ENCODE measurements around the gene NSUN2.
A peak's percentile ranks its signal among the peaks of the same experiment; 100 is the strongest.
"Not testable (repeated sequence)": the region's sequence is repeated elsewhere in the genome, so short reads cannot be mapped to it uniquely, and the experiment has no call there.

Gene NSUN2

DNA sequence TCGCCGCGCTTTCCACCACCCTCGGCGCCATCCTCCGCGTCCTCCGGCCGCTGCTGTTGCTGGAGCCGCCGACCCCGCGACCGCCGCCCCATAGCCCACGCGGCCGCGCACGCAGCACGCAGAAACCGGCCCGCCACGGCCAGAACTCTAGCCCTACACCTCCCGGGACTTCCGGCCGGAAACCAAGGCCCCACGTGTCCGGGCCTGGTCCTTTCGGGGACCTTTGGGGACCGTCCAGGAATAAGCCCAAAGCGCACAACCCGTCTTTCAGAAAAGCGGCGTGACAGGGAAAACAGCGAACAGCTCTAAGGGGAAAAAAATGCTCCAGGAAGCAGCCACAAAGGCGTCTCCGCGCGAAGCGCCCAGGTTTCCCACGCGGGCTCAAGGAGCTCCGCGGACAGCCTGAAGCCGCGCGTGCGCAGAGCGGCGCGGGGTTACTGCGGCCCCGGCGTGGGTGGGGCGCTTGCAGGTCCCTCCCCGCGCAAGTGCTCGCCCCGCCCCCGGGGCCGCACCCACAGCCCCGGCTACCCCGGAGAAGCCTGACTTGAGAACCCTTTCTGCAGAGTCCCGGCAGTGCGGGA lies at the start of gene NSUN2, which contains the start of gene SRD5A1:
NSUN2 (minus strand) TSS at position 157 of the 581 bp plus-strand sequence; CDS start at position 92, 65 bp downstream.
SRD5A1 (plus strand) TSS at position 553 of the 581 bp plus-strand sequence. CDS start 137 bp downstream, outside the sequence.
- TF ChIP-seq POLR2A (IDR thresholded peaks at IDR 0.05; ENCODE audit: low read depth, low read length): peak; percentile 78
- FAIRE-seq: no peak
- peak; percentile 96 for DNase-seq (ENCODE audit: insufficient read length, low spot score)

DNA sequence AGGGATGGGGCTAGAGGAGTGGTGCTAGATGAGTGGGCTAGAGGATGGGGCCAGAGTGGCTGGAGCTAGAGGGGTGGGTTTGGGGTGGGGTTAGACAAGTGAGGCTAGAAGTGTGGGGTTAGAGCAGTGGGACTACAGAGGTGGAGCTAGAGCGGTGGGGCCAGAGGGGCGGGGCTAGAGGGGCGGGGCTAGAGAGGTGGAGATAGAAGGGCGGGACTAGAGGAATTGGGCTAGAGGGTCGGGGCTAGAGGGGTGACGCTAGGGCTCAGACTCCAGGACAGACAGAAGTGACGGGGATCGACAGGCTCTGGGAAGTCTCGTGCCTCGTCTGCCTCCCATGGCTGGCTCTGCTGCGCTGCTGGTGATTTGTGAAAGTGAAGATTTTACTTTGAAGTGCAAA lies 49.4 kb upstream of the NSUN2 start:
- no peak for TF ChIP-seq POLR2A (IDR thresholded peaks at IDR 0.05; ENCODE audit: low read depth, low read length)
- no peak for FAIRE-seq

DNA sequence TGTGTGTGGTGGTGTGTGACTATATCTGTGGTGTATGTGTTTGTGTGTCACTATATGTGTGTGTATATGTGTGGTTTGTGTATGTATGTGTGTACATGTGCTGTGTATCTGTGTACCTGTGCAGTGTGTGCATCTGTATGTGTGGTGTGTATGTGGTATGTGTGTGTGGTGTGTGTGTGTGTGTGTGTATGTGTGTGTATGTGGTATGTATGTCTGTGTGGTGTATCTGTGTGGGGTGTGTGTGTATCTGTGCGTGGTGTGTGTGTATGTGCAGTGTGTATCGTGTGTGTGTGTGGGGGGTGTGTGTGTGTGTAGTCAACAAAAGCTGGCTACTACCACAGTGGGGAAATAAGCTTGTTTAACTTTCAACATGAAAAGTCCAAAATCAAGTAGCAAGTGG lies 48.8 kb upstream of the NSUN2 start:
- DNase-seq (ENCODE audit: insufficient read length, low spot score) (no peak), FAIRE-seq (no peak)
- no peak for TF ChIP-seq POLR2A (IDR thresholded peaks at IDR 0.05; ENCODE audit: low read depth, low read length)

More for the DNA sequence above, 49.4 kb upstream of the NSUN2 start:
- DNase-seq (ENCODE audit: insufficient read length, low spot score): no peak

DNA sequence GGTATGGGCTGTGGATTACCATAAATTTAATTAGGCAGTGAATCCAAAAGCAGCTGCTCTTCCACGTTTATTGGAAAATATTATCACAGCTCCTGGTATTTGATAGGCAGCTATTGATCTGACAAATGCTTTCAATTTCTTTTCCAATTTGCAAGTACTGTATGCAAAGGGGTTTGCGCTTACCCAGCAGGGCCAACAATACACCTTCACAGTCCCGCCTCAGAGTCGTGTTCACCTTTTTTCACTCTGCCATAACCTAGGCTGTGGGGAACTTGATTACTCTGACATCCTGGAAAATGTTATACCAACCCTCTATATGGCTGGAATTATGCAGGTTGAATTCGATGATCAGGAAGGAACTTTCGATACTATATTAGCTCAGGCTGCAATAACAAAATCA lies 48.1 kb upstream of the NSUN2 start:
- no peak for FAIRE-seq
- no peak for TF ChIP-seq POLR2A (IDR thresholded peaks at IDR 0.05; ENCODE audit: low read depth, low read length)
- DNase-seq (ENCODE audit: insufficient read length, low spot score): no peak

DNA sequence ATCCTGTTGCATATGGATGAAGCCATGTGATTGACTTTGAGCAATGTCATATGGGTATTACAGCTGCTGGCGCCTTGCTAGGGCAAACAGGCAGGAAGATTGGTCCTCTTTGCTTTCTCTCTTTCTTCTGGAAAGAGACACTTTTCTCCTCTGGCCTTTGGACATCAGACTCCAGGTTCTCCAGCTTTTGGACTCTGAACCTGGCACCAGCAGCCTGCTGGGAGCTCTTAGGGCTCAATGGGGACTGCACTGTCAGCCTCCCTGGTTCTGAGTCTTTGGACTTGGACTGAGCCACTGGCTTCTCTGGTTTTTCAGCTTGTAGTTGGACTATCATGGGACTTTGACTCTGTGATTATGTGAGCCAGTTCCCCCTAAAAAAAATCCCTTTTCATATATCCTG lies 45.5 kb upstream of the NSUN2 start:
- TF ChIP-seq POLR2A (IDR thresholded peaks at IDR 0.05; ENCODE audit: low read depth, low read length): no peak
- DNase-seq (ENCODE audit: insufficient read length, low spot score) (no peak), FAIRE-seq (no peak)

DNA sequence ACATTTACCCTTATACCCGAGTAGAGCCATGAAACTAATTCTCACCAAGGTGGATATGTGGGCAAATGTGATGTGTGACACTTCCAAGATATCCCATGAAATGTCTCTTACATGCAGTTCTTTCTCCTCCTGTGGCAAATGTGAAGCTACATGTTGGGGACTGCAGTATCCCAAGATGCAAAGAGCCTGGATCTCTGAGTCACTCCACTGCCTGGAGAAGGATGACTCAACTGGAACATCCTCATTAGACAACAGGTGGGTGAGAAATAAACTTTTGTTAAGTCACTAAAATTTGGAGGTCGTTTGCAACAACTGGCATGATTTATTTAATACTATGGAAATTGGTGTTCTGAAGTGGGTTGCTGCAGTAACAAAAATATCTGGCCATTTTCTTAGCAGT lies 43.9 kb upstream of the NSUN2 start:
- no peak for FAIRE-seq
- DNase-seq (ENCODE audit: insufficient read length, low spot score): peak; percentile 26
- no peak for TF ChIP-seq POLR2A (IDR thresholded peaks at IDR 0.05; ENCODE audit: low read depth, low read length)

DNA sequence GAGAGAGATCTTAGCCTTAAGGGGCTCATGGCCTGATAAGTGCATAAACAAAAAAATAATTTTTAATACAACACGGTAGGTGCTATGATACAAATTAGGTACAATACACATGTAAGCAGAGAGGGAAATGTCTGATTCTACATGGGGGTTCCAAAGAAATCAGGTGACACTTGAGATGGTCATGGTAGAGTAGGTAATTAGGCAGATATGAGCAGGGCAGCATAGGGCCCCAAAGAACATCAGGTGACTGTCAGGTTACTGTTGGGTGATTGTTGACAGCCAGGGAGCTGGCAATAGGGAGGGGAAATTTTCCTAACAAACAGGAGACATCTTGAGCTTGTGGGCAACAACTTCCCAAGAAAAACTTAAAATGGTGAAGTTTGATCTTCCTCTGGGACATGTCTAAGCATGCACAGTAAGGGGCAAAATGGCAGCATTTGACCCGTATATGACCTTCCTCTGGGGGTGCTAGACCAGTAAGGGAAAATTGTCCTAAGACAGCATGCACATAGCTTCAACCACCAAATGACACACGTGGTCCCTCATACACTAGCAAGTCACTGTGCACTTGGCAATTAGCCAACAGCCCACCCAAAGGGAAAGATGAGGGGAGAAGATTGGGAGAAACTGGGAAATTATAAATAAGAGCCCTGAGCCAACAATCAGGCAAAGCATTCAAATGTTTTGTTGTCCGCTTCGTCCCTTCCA lies 43.1 kb upstream of the NSUN2 start:
- DNase-seq (ENCODE audit: insufficient read length, low spot score) (no peak), FAIRE-seq (no peak)
- TF ChIP-seq POLR2A (IDR thresholded peaks at IDR 0.05; ENCODE audit: low read depth, low read length): no peak

DNA sequence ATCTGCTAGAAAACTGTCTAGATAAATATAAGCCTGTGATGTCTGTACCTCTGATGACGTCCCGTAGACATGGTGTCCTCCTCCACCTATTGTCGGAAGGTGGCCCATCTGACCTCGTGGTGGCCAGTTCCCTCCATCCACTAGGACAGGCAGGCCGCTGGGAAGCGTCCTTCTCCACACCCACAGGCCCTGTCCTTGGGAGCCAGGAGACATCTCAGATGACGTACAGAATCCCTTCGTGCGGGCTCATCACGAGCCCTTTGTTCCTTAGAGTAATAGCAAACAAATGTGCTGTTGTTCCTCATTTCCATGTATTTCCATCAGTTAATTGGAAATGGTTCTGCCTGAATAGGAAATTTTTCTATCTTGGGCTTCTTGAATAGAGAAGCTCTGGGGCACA lies 42.0 kb upstream of the NSUN2 start:
- DNase-seq (ENCODE audit: insufficient read length, low spot score) (no peak), FAIRE-seq (no peak)
- TF ChIP-seq POLR2A (IDR thresholded peaks at IDR 0.05; ENCODE audit: low read depth, low read length): no peak

DNA sequence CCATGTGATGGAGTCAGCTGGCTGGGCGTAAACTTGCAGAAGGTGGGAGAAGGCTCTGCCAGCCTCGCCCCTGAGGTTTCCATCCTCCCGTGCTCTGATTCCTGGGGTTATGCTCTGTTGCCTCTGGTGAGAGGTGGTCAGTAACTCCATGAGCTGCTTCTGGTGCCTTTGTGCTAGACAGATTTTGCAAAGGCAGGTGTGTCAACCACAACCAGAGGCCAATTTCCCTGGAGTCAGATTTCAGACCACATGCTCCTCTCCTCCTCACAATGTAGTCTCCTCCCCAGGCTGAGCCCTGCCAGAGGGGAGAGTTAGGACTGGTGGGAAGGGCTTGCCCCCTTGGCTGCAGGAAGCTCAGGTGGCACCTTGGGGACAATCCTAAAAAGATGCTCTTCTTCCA lies 41.6 kb upstream of the NSUN2 start:
- FAIRE-seq: no peak
- no peak for DNase-seq (ENCODE audit: insufficient read length, low spot score)
- TF ChIP-seq POLR2A (IDR thresholded peaks at IDR 0.05; ENCODE audit: low read depth, low read length): no peak

DNA sequence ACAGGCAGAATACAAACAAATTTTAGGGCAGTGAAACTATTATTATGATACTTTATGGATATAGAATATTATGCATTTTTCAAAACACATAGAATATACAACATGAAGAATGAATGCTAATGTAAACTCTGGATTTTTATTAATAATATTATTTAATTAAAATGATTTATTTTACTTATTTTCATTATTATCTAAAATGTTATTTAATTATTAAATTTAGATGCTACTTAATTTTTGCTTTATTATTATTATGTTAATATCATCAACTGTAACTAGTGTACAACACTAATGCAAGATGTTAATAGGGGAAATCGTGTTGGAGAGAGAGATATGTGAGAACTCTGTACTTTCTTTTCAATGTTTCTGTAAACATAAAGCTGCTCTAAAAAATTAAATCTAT lies 41.1 kb upstream of the NSUN2 start:
- no peak for TF ChIP-seq POLR2A (IDR thresholded peaks at IDR 0.05; ENCODE audit: low read depth, low read length)
- DNase-seq (ENCODE audit: insufficient read length, low spot score): no peak
- FAIRE-seq: no peak

DNA sequence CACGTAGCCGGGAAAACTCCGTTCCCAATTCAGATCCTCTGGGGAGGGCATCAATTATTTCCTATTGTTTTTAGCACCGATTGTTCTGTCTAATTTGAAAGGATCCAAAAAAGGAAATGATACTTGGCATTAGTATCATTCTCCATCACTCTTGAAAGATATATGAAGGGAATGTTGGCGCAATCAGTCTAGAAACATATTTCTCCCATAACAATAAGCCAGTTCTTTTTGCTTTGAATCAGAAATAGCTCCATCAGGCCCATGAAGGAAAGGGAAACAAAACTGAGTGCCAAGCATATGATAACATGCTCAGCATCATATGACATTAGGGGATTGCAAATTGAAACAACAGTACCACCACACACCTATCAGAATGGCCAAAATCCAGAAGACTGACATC lies 40.2 kb upstream of the NSUN2 start:
- TF ChIP-seq POLR2A (IDR thresholded peaks at IDR 0.05; ENCODE audit: low read depth, low read length): no peak
- FAIRE-seq: no peak

DNA sequence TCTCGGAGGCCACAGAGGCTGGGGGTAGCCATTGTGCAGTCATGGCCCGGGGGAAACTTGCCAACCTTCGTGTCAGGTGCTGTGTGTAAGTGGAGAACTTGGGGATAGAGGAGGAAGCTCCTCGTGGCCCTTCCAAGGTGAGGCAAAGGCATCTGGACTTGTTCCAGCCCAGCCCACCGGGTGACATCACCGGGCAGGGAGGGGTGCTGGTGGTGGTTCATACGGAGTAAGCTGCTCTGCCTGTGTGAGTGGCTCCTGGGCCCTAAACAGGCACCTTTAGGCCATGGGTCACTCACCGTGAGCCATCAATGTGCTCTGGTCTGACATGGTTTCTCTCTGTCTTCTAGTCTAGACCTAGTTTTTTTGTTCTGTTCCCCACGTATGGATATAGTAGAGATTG lies 35.9 kb upstream of the NSUN2 start:
- not testable (repeated sequence) for FAIRE-seq

More for the DNA sequence above, 40.2 kb upstream of the NSUN2 start:
- no peak for DNase-seq (ENCODE audit: insufficient read length, low spot score)

DNA sequence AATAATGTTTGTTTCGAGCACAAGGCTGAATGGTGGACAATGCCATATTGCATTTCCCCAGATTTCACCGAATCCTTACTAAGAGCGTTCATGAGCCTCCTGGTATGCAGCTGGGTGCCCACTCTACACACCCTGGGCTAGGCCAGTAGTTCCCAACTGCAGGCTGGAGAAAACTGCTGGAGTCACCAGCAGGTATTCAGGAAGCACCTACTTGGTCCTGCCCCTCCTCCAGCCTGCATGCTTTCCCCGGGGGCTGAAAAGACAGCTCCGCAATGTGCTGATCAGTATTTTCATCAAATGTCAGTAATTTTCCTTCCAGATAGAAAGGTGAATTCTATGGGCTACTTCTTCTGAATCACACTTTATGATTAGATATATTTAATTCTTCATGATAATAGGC lies 34.8 kb upstream of the NSUN2 start:
- FAIRE-seq (no peak), DNase-seq (ENCODE audit: insufficient read length, low spot score) (no peak)
- TF ChIP-seq POLR2A (IDR thresholded peaks at IDR 0.05; ENCODE audit: low read depth, low read length): no peak

More for the DNA sequence above, 35.9 kb upstream of the NSUN2 start:
- not testable (repeated sequence) for DNase-seq (ENCODE audit: insufficient read length, low spot score)

DNA sequence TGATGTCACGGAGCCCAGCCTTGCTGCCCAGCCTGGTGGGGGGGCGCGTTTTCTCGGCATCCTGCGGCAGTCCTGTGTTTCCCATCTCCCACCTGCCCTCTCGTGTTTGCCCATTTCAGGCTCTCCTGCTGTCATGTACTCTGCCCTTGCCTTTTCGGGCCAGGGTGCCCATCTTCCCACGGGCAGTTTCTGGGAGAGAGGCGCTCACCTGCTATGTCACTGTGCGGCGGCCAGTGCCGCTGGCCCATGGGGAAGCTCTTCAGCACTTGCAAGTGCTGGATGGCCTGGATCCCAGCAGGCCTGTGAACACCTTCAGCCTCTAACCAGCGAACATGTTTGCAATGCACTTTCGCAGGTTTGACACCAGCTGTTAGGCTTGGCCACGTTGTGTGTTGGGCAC lies 33.9 kb upstream of the NSUN2 start:
- TF ChIP-seq POLR2A (IDR thresholded peaks at IDR 0.05; ENCODE audit: low read depth, low read length): no peak
- no peak for FAIRE-seq

DNA sequence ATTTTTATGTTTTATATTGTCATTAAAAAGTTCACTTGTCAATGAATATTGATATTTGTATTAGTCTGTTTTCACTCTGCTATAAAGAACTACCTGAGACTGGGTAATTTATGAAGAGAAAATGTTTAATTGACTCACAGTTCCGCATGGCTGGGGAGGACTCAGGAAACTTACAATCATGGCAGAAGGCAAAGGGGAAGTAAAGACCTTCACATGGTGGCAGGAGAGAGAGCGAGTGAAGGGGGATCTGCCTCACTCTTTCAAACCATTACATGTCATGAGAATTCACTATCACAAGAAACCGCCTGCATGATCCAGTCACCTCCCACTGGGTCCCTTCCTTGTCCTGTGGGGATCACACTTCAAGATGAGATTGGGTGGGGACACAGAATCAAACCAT lies 27.8 kb upstream of the NSUN2 start:
- no peak for TF ChIP-seq POLR2A (IDR thresholded peaks at IDR 0.05; ENCODE audit: low read depth, low read length)
- DNase-seq (ENCODE audit: insufficient read length, low spot score) (no peak), FAIRE-seq (no peak)

More for the DNA sequence above, 33.9 kb upstream of the NSUN2 start:
- no peak for DNase-seq (ENCODE audit: insufficient read length, low spot score)
